ENCODE data around the gene PQBP1. TPM values are rescaled to one million over a fixed set of nuclear protein-coding genes. Genes with fewer than 3 reads are reported as not detected.
"Not testable (repeated sequence)": the region's sequence is repeated elsewhere in the genome, so short reads cannot be mapped to it uniquely, and the experiment has no call there.

Gene PQBP1, protein sequence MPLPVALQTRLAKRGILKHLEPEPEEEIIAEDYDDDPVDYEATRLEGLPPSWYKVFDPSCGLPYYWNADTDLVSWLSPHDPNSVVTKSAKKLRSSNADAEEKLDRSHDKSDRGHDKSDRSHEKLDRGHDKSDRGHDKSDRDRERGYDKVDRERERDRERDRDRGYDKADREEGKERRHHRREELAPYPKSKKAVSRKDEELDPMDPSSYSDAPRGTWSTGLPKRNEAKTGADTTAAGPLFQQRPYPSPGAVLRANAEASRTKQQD
- 53.5 TPM for total RNA-seq

- ATAC-seq, result peak; percentile 95
These were observed at the start of gene PQBP1, which contains the start of gene TIMM17B for GRCh38 chrX:48897625-48898306. TSS of gene PQBP1 (plus strand) at chrX:48897930. CDS start at chrX:48898510, 580 bp downstream. TSS of gene TIMM17B (minus strand) at chrX:48897768. CDS start at chrX:48897749, 19 bp downstream.

- no peak for ATAC-seq
These were observed 48.9 kb upstream of the PQBP1 start for GRCh38 chrX:48848847-48849246.

GRCh38 chrX:48852857-48853256 lies 44.9 kb upstream of the PQBP1 start:
- ATAC-seq, result no peak

DNA sequence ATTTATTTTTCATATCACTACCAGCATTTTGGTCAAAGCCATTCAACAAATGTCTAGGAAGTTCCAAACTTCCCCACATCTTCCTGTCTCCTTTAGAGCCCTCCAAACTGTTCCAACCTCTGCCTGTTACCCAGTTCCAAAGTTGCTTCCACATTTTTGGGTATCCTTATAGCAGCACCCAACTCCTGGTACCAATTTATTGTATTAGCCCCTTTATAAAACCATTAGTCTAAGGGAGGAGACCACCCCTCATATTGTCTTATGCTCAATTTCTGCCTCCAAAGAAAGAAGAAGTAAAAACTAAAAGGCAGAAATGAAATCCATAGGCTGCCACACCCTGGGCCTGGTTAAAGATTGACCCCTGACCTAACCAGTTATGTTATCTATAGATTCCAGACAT lies 44.2 kb upstream of the PQBP1 start:
- not testable (repeated sequence) for ATAC-seq

GRCh38 chrX:48854121-48854804 lies 43.5 kb upstream of the PQBP1 start:
- not testable (repeated sequence) for ATAC-seq

DNA sequence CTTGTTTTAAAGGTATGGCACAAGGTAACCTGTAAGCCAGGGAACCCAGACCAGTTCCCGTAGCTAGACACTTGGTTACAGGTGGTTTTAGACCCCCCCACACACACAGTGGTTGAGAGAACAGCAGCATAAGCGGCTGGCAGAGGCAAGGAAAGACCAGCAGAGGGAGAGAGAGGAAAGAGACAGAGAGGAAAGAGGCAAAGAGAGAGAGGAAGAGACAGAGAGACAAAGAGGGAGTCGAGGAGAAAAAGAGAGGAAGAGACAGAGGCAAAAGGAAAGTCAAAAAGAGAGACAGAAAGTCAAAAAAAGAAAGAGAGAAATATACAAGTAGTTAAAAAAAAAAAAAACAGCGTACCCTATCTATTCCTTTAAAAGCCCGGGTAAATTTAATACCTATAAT lies 42.8 kb upstream of the PQBP1 start:
- ATAC-seq, result no peak

DNA sequence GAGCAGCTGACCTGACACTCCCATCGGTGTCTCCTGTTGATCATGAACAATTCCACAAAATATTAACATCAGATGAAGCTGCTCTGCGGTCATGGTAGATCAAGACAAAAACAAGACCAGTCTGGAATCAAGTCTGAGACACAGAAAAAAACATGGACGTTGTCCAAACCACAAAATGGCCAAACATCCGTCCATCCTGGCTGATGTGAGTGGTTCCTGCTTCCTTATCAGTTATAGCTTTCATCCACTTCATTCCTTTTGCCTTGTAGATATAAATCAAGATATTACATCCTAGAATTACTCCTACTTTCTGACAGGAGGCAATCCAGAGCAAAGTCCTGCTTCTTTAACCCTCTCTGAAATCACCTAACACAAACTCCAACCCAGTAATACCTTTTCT lies 33.5 kb upstream of the PQBP1 start:
- no peak for ATAC-seq

- not testable (repeated sequence) for ATAC-seq
These were observed 25.7 kb upstream of the PQBP1 start for GRCh38 chrX:48872017-48872416.

- not testable (repeated sequence) for ATAC-seq
These were observed 20.8 kb upstream of the PQBP1 start for GRCh38 chrX:48876944-48877343.

DNA sequence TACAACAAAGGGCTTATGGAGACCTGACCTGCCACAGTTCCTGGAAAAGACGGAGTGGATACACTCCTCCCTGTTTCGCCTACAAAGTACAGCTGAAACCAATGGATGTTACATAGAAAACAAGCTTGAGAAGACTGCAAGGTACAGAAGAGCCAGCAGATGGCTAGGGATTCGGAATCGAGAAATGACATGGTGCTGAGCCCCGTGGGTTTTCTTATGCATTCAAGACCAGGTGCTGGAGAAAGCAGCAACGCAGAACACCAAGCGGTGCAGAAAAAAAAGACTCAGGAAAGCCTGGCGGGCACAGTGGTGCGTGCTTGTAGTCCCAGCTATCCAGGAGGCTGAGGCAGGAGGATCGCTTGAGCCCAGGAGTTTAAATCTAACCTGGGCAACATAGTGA lies 14.0 kb upstream of the PQBP1 start:
- ATAC-seq, result no peak

- ATAC-seq, result not testable (repeated sequence)
These were observed 11.1 kb upstream of the PQBP1 start for GRCh38 chrX:48886586-48886985.

DNA sequence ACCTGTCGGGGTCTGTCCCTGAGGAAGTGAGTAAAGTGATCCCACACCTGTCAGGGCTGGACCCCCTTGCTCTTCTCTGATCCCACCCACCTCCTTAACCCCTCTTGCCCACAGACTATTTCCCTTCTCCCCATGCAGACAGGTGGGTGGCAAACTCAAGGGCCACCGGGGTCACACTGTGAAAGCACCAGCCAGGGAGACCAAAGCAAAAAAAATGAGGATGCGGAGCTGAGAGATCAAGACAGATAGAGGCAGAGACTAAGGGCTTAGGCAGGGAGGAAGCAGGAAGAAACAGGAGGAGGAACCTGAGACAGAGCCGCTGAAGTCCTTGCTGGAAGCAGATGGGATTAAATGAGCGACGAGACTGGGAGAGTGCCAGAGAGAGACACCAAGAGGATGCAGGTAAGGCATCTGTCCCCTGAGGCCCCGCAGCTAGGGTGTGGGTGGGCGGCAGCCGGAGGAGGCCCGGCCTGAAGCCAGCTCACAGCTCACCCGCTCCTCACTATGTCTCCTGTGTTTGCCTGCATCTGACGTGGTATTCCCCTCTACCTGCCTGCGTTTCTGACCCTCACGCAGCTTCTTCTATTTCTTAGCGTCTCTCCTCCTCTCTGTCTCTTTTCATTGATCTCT lies 7.3 kb upstream of the PQBP1 start:
- ATAC-seq, result no peak

DNA sequence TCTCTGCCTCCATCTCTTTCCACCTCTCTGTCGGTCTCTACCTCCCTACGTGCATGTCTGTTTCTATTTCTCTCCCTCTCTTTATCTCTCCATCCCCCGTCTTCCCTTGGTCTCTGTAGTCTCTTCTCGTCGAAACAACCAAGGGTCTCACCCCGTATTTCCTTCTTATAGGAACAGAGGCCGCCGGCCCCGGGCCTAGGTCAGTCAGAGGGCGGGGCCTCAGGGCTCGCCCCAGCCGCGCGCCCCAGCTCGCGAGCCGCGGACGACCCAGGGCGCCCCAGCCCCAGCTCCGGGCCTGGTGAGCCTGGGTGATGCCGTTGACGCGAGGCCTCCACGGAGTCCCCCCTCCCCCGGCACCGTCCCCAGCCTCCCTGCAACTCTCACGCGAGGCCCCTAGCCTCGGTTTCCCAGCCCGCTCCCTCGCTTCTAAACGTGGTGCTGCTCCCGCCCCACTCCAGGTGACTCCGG lies 6.8 kb upstream of the PQBP1 start:
- peak; percentile 45 for ATAC-seq

DNA sequence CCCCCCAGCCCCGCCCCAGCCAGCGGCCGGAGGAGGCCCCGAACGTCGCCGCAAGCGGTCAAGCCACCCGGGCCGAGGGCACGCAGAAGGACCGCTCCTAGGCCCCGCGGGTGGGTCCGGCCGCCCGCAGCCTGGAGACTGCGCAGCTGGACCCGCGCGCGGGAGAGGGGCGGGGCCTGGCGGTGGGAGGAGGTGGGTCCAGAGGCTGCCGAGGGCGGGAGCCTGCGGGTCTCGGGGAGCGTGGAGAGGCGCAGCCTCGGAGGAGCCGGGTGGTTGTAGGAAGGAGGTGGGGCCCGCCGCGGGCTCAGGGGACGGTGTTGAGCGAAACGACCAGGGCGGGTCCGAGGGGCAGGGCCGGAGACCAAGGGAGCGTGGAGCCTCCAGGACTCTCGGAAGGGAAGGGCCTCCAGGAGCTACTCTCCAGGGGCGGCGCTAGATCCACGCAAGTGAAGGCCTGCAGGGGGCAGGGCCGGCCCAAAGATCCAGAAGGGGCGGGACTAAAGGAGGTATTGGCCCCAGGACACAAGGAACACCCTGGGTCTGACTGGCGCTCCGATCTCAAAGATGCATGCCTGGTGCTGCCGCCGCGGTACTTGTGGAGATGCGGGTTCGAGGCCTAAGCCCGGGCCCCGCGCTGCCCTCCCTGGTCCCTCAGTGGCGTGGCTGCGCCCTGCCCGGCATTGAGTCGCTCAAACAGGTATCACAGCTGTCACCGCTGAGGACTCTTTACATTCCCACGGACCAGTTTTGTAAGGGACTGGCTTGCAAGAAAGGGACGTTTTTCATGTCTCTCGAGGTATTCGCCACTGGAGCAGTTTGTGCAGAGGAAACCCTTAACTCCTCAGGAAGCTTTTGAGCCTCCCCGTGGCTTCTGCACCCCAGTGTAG lies 6.1 kb upstream of the PQBP1 start:
- peak; percentile 94 for ATAC-seq

- no peak for ATAC-seq
These were observed 4.8 kb upstream of the PQBP1 start for GRCh38 chrX:48892896-48893295.

GRCh38 chrX:48893556-48894348 lies 4.0 kb upstream of the PQBP1 start:
- no peak for ATAC-seq

- ATAC-seq, result no peak
These were observed 2.8 kb upstream of the PQBP1 start for GRCh38 chrX:48894891-48895290.

GRCh38 chrX:48896611-48897011 lies 1.1 kb upstream of the PQBP1 start:
- ATAC-seq, result no peak

DNA sequence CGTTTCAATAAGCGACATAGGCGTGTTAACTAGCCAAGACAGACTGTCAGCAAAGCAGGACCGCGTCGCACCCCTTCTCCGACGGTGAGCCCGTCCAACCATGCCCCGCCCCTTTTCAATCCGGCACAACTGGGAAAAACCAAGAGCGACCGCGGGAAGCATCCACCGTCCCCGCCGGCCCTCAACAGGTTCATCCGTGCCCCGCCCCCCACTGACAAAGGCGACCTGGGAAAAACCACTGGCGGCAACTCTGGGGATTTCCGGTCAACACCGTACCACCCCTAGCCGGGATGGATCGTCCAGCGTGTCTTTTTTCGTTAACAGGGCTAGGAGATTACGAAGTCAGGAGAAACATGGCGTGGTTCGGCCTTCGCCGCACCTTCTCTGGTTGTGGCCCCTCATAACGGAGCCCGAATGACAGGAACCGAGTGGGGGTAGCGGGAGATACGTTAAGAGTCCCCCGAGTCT lies 539 bp upstream of the PQBP1 start:
- ATAC-seq, result peak; percentile 78

- no peak for ATAC-seq
These were observed 1.3 kb downstream of the PQBP1 start for GRCh38 chrX:48899078-48899410.

GRCh38 chrX:48901069-48901468 lies 3.3 kb downstream of the PQBP1 start:
- ATAC-seq, result no peak

Measured in esophagus mucosa (tissue), 1 donor.